ENCODE results near the gene ERICH6B. TPM values are rescaled to one million over a fixed set of nuclear protein-coding genes. Genes with fewer than 3 reads are reported as not detected.

Gene ERICH6B
- total and polyA plus RNA-seq, 4 donors: 0.94 TPM; not detected in 3

DNA sequence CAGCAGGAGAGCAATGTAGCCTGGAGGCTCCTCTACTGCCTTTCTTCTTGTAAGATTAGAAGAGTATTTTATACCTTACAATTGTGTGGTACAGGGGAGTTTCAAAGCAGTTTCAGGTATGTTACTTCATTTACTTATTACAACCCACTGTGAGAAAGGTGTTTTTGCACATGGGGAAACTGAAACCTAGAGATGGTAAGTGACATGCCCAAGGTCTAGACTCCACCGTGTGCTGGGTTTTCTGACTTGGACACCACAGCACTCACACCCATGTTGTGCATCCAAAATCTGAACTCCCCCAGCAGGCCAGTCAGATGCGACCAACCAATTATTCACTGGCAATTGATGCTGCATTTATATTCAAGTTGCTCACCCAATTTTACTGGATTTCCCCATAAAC is 22.8 kb downstream of the ERICH6B start:
- no peaks in the 10 kb centered on the region for H3K9me3 ChIP-seq (ENCODE audit: control insufficient read depth in 4 of 4, low read length in 3 of 4)
- 88% methylated on average over 2 of the region's 2 CpGs for WGBS
- no peaks in the 10 kb centered on the region for H3K27me3 ChIP-seq (ENCODE audit: control insufficient read depth in 4 of 4, insufficient read depth in 4 of 4, low read length in 3 of 4)
- no peak for TF ChIP-seq RXRA (IDR thresholded peaks at IDR 0.05)
- TF ChIP-seq, protein P1, sequence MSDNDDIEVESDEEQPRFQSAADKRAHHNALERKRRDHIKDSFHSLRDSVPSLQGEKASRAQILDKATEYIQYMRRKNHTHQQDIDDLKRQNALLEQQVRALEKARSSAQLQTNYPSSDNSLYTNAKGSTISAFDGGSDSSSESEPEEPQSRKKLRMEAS (IDR thresholded peaks at IDR 0.05): no peak
- no peak for TF ChIP-seq NR2F2 (IDR thresholded peaks at IDR 0.05)
- TF ChIP-seq TAF1 (conservative IDR thresholded peaks at IDR 0.05): no peak
- no peak for TF ChIP-seq HNF4G (IDR thresholded peaks at IDR 0.05)
- TF ChIP-seq SP1 (IDR thresholded peaks at IDR 0.05): no peak
- no peak for TF ChIP-seq GABPA (IDR thresholded peaks at IDR 0.05 in 1 of 2, conservative IDR thresholded peaks at IDR 0.05 in 1 of 2)
- no peak for TF ChIP-seq HNF4A (conservative IDR thresholded peaks at IDR 0.05)
- TF ChIP-seq FOXA2 (IDR thresholded peaks at IDR 0.05): no peak
- TF ChIP-seq JUND (IDR thresholded peaks at IDR 0.05): no peak
- no peak overlapping the region for H3K4me3 ChIP-seq (ENCODE audit: low read depth in 1 of 3, low read length in 3 of 3)
- no peaks in the 10 kb centered on the region for H3K4me1 ChIP-seq (ENCODE audit: control insufficient read depth in 4 of 4, insufficient read depth in 4 of 4, low read length in 3 of 4)
- H3K36me3 ChIP-seq (ENCODE audit: control insufficient read depth in 4 of 4, insufficient read depth in 3 of 4, low read depth in 1 of 4, low read length in 3 of 4): no peaks in the 10 kb centered on the region
- no peak overlapping the region for H3K9ac ChIP-seq (ENCODE audit: low read depth in 1 of 2, low read length in 2 of 2)
- no peak for DNase-seq (ENCODE audit: low spot score)
- no peak overlapping the region for H3K27ac ChIP-seq (ENCODE audit: low read depth in 1 of 2, low read length in 2 of 2)

DNA sequence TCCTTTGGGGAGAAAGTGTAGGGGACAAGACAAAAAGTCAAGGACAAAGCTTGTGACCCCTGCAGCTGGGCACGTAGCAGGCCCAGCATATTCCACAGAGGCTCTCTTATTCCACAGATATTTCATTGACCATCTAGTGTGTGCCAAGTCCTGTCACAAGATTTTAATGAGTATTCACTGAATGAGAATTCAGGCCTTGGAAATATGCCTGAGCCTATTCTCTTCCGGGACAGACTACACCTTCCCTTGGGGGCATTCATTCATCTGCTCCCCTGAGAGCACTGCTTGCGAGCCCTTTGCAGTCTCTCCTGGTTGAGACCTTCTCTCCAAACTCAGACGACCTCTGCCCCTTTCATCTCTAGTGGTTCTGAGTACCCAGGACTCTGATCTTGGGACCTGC is 25.5 kb downstream of the ERICH6B start:
- H3K4me3 ChIP-seq (ENCODE audit: low read depth in 1 of 3, low read length in 3 of 3): no peak overlapping the region
- no peak for TF ChIP-seq HNF4G (IDR thresholded peaks at IDR 0.05)
- TF ChIP-seq, protein P2, sequence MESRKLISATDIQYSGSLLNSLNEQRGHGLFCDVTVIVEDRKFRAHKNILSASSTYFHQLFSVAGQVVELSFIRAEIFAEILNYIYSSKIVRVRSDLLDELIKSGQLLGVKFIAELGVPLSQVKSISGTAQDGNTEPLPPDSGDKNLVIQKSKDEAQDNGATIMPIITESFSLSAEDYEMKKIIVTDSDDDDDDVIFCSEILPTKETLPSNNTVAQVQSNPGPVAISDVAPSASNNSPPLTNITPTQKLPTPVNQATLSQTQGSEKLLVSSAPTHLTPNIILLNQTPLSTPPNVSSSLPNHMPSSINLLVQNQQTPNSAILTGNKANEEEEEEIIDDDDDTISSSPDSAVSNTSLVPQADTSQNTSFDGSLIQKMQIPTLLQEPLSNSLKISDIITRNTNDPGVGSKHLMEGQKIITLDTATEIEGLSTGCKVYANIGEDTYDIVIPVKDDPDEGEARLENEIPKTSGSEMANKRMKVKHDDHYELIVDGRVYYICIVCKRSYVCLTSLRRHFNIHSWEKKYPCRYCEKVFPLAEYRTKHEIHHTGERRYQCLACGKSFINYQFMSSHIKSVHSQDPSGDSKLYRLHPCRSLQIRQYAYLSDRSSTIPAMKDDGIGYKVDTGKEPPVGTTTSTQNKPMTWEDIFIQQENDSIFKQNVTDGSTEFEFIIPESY (IDR thresholded peaks at IDR 0.05): no peak
- TF ChIP-seq RAD21 (IDR thresholded peaks at IDR 0.05): no peak
- TF ChIP-seq, protein P1 (IDR thresholded peaks at IDR 0.05): no peak
- no peak overlapping the region for H3K27ac ChIP-seq (ENCODE audit: low read depth in 1 of 2, low read length in 2 of 2)
- H3K9ac ChIP-seq (ENCODE audit: low read depth in 1 of 2, low read length in 2 of 2): no peak overlapping the region
- no peaks in the 10 kb centered on the region for H3K27me3 ChIP-seq (ENCODE audit: control insufficient read depth in 4 of 4, insufficient read depth in 4 of 4, low read length in 3 of 4)
- H3K9me3 ChIP-seq (ENCODE audit: control insufficient read depth in 4 of 4, low read length in 3 of 4): no peaks in the 10 kb centered on the region
- H3K36me3 ChIP-seq (ENCODE audit: control insufficient read depth in 4 of 4, insufficient read depth in 3 of 4, low read depth in 1 of 4, low read length in 3 of 4): no peaks in the 10 kb centered on the region
- WGBS: 78% methylated on average over 4 of the region's 4 CpGs
- no peak for DNase-seq (ENCODE audit: low spot score)
- H3K4me1 ChIP-seq (ENCODE audit: control insufficient read depth in 4 of 4, insufficient read depth in 4 of 4, low read length in 3 of 4): no peaks in the 10 kb centered on the region

DNA sequence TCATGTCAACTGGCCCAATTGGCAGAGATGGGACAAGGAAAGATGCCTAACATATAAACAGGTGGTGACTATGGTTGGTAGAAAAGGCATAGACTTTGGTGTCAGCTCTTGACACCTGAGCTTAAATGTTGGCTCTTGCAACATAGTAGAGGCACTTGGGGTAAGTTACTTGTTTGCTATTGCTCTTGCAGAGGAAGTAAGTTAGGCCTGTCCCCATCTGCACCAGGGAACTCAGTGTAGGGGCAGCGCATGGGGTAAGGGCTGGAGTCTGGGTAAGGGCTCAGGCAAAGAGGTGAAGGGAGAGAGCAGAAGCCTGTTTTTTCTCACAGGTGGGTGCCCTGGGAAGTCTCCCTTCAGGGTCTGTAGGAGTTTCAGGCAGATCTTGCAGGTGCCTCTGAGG is 27.6 kb downstream of the ERICH6B start:
- peaks cover 0 to 1% (median 0%) of the 10 kb centered on the region in 4 donors for H3K4me1 ChIP-seq (ENCODE audit: control insufficient read depth in 4 of 4, insufficient read depth in 4 of 4, low read length in 3 of 4)
- no peak overlapping the region for H3K27ac ChIP-seq (ENCODE audit: low read depth in 1 of 2, low read length in 2 of 2)
- H3K27me3 ChIP-seq (ENCODE audit: control insufficient read depth in 4 of 4, insufficient read depth in 4 of 4, low read length in 3 of 4): no peaks in the 10 kb centered on the region
- H3K9me3 ChIP-seq (ENCODE audit: control insufficient read depth in 4 of 4, low read length in 3 of 4): no peaks in the 10 kb centered on the region
- WGBS: 94% methylated on average over 1 of the region's 1 CpG
- H3K9ac ChIP-seq (ENCODE audit: low read depth in 1 of 2, low read length in 2 of 2): no peak overlapping the region
- no peak overlapping the region for H3K4me3 ChIP-seq (ENCODE audit: low read depth in 1 of 3, low read length in 3 of 3)
- no peaks in the 10 kb centered on the region for H3K36me3 ChIP-seq (ENCODE audit: control insufficient read depth in 4 of 4, insufficient read depth in 3 of 4, low read depth in 1 of 4, low read length in 3 of 4)
- no peak for DNase-seq (ENCODE audit: low spot score)
- no peak for TF ChIP-seq NR2F2 (IDR thresholded peaks at IDR 0.05)

DNA sequence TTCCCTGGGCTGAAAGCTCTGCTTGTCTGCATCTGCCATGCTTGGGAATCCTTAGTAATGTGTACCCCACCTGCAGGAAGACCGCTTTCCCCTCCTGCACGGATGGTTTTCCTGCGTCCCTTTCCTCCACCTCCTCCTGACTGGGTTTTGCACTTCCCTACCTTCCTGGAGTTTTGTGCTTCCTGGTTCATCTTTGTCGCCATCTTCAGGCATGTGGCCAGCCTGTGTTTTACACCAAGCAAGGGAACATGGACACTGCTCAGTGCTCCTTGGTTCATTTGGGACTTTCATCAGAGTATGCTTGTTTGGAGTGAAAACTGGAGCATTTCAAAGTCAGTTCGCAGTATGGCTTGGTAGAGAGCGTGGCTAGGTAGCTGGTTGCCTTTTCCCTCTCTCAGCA is 30.7 kb downstream of the ERICH6B start:
- 91% methylated on average over 6 of the region's 6 CpGs for WGBS
- H3K9ac ChIP-seq (ENCODE audit: low read depth in 1 of 2, low read length in 2 of 2): no peak overlapping the region
- H3K4me3 ChIP-seq (ENCODE audit: low read depth in 1 of 3, low read length in 3 of 3): no peak overlapping the region
- no peaks in the 10 kb centered on the region for H3K36me3 ChIP-seq (ENCODE audit: control insufficient read depth in 4 of 4, insufficient read depth in 3 of 4, low read depth in 1 of 4, low read length in 3 of 4)
- DNase-seq (ENCODE audit: low spot score): no peak
- H3K27me3 ChIP-seq (ENCODE audit: control insufficient read depth in 4 of 4, insufficient read depth in 4 of 4, low read length in 3 of 4): no peaks in the 10 kb centered on the region
- H3K9me3 ChIP-seq (ENCODE audit: control insufficient read depth in 4 of 4, low read length in 3 of 4): no peaks in the 10 kb centered on the region
- no peak overlapping the region for H3K27ac ChIP-seq (ENCODE audit: low read depth in 1 of 2, low read length in 2 of 2)
- H3K4me1 ChIP-seq (ENCODE audit: control insufficient read depth in 4 of 4, insufficient read depth in 4 of 4, low read length in 3 of 4): peaks cover 0 to 6% (median 1%) of the 10 kb centered on the region in 4 donors
- TF ChIP-seq GABPA (IDR thresholded peaks at IDR 0.05 in 1 of 2, conservative IDR thresholded peaks at IDR 0.05 in 1 of 2) (no peak), HNF4A (conservative IDR thresholded peaks at IDR 0.05) (no peak), FOXA1 (IDR thresholded peaks at IDR 0.05) (no peak), RXRA (IDR thresholded peaks at IDR 0.05) (no peak), EGR1 (IDR thresholded peaks at IDR 0.05; ENCODE audit: low read depth in 2 of 2) (no peak), YY1 (IDR thresholded peaks at IDR 0.05) (no peak)
- TF ChIP-seq, protein P3, sequence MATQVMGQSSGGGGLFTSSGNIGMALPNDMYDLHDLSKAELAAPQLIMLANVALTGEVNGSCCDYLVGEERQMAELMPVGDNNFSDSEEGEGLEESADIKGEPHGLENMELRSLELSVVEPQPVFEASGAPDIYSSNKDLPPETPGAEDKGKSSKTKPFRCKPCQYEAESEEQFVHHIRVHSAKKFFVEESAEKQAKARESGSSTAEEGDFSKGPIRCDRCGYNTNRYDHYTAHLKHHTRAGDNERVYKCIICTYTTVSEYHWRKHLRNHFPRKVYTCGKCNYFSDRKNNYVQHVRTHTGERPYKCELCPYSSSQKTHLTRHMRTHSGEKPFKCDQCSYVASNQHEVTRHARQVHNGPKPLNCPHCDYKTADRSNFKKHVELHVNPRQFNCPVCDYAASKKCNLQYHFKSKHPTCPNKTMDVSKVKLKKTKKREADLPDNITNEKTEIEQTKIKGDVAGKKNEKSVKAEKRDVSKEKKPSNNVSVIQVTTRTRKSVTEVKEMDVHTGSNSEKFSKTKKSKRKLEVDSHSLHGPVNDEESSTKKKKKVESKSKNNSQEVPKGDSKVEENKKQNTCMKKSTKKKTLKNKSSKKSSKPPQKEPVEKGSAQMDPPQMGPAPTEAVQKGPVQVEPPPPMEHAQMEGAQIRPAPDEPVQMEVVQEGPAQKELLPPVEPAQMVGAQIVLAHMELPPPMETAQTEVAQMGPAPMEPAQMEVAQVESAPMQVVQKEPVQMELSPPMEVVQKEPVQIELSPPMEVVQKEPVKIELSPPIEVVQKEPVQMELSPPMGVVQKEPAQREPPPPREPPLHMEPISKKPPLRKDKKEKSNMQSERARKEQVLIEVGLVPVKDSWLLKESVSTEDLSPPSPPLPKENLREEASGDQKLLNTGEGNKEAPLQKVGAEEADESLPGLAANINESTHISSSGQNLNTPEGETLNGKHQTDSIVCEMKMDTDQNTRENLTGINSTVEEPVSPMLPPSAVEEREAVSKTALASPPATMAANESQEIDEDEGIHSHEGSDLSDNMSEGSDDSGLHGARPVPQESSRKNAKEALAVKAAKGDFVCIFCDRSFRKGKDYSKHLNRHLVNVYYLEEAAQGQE (IDR thresholded peaks at IDR 0.05): no peak
- TF ChIP-seq, protein P1 (IDR thresholded peaks at IDR 0.05): no peak
